Caco-2 (cell line): ENCODE data around the gene GCNT4. TPM values are rescaled to one million over a fixed set of nuclear protein-coding genes. Genes with fewer than 3 reads are reported as not detected.

Source experiments
- BruUV-seq: library from RNA; stranded (reverse); fragments of 400-500 nt; replicated peaks from 2 replicates; lab custom pipeline; 2021; lab: Mats Ljungman, UMichigan
- CTCF ChIA-PET: fragments of 300-600 bp; sonication (Branson Sonifier 250); formaldehyde crosslinking; loops from one replicate; lab custom pipeline; 2022; ENCODE audit warnings: antibody characterized with exemption; lab: Charles Lee
- POLR2A ChIA-PET: fragments of 300-600 bp; sonication (Branson Sonifier 250); formaldehyde crosslinking; loops from one replicate; lab custom pipeline; 2022; ENCODE audit warnings: antibody characterized with exemption; lab: Charles Lee
- DNase-seq, 2 experiments: peaks; one replicate each; pipeline versions ENCODE4 v3.0.0 to v3.0.0-alpha.2; 2020 to 2022
- H3K27me3 ChIP-seq: replicated peaks from 2 replicates; pipeline ENCODE4 v1.6.0; 2011; ENCODE audit warnings: low read length; ENCODE audit not compliant: control insufficient read depth, insufficient read depth
- H3K36me3 ChIP-seq: 2 replicates; pipeline ENCODE4 v1.5.1; 2011; ENCODE audit warnings: low read length; ENCODE audit not compliant: control insufficient read depth, insufficient read depth
- H3K4me1 ChIP-seq: fragments of 250-450 bp; sonication (Bioruptor Pico); 2 replicates; pipeline ENCODE4 v1.5.1; 2020; ENCODE audit warnings: mild to moderate bottlenecking
- H3K4me3 ChIP-seq: 2 replicates; pipeline ENCODE4 v1.5.1; 2011; ENCODE audit warnings: low read depth, mild to moderate bottlenecking, control low read depth, low read length
- H3K9me3 ChIP-seq: fragments of 250-450 bp; sonication (Bioruptor Pico); 2 replicates; pipeline ENCODE4 v1.5.1; 2020; ENCODE audit warnings: mild to moderate bottlenecking, moderate library complexity
- H3K27ac Mint-ChIP-seq: one replicate; pipeline ENCODE4 v1.8.0; 2022; ENCODE audit warnings: mixed read lengths; ENCODE audit not compliant: unreplicated experiment
- H3K27me3 Mint-ChIP-seq: one replicate; pipeline ENCODE4 v1.8.0; 2022; ENCODE audit warnings: mixed read lengths; ENCODE audit not compliant: insufficient read depth, unreplicated experiment
- H3K36me3 Mint-ChIP-seq: one replicate; pipeline ENCODE4 v1.8.0; 2022; ENCODE audit warnings: mild to moderate bottlenecking, mixed read lengths; ENCODE audit not compliant: insufficient read depth, unreplicated experiment
- H3K4me1 Mint-ChIP-seq: one replicate; pipeline ENCODE4 v1.8.0; 2022; ENCODE audit warnings: low read depth, mixed read lengths; ENCODE audit not compliant: unreplicated experiment
- H3K4me3 Mint-ChIP-seq: one replicate; pipeline ENCODE4 v1.8.0; 2022; ENCODE audit warnings: mild to moderate bottlenecking, moderate library complexity, mixed read lengths; ENCODE audit not compliant: unreplicated experiment
- H3K9me3 Mint-ChIP-seq: one replicate; pipeline ENCODE4 v1.8.0; 2022; ENCODE audit warnings: mixed read lengths; ENCODE audit not compliant: unreplicated experiment
- CTCF ChIP-seq, 2 experiments: fragments of 200-600 bp in 1 of 2; IDR thresholded peaks; 1 replicate in 1 of 2; 2 replicates in 1 of 2; pipeline versions ENCODE4 v1.5.1 to v1.8.0; 2011 to 2022; ENCODE audit warnings: antibody characterized with exemption in 1 of 2, control low read depth in 1 of 2, inconsistent platforms in 1 of 2, low read depth in 1 of 2, low read length in 1 of 2, mild to moderate bottlenecking in 1 of 2, moderate library complexity in 1 of 2; ENCODE audit not compliant: insufficient read depth in 1 of 2, severe bottlenecking in 1 of 2, unreplicated experiment in 1 of 2
- intact Hi-C: fragments of 100-400 bp; cut with micrococcal nuclease; formaldehyde crosslinking; loops from one replicate; pipeline ENCODE4 v1.10.0; 2022; ENCODE audit not compliant: unreplicated experiment
- total RNA-seq: library from RNA; stranded (reverse); gene quantifications from 2 replicates; pipeline ENCODE4 v1.2.3, GENCODE V29; 2022

Gene GCNT4
- total RNA-seq, 1 experiment from 2014 or later = 3.0 TPM

- peak overlapping the region; percentile 16 for H3K27ac Mint-ChIP-seq
- Histone ChIP-seq H3K4me1 (peaks cover 38% of the 10 kb centered on the region), H3K4me3 (no peak overlapping the region), H3K36me3 (no peaks in the 10 kb centered on the region), H3K9me3 (no peaks in the 10 kb centered on the region), H3K27me3 (no peaks in the 10 kb centered on the region; the same call in 1 of the 2 replicates)
- H3K36me3 Mint-ChIP-seq = peaks cover 9% of the 10 kb centered on the region
- peaks cover 40% of the 10 kb centered on the region for H3K4me1 Mint-ChIP-seq
- DNase-seq = peak; percentile 33 to 42
- POLR2A ChIA-PET = no interaction called here
- H3K4me3 Mint-ChIP-seq = peak overlapping the region; percentile 86
- CTCF ChIA-PET = interaction anchor here (0.6 to 1.1 kb wide), 5 partner anchors 16 to 286 kb away, joined by 3 to 4 read pairs (median 3); partner anchors contain the start of gene HMGCR
- H3K9me3 Mint-ChIP-seq = no peaks in the 10 kb centered on the region
- intact Hi-C loops = loop anchor here (5.0 to 10.0 kb wide), 3 partner anchors 117 to 287 kb away; partner anchors contain the start of genes ANKRD31 and HMGCR
- peak in 1 of 2 experiments; percentile 38 for TF ChIP-seq CTCF (IDR thresholded peaks at IDR 0.05; ENCODE audit: insufficient read depth in 1 of 2, low read depth in 1 of 2, low read length in 1 of 2, severe bottlenecking in 1 of 2, unreplicated experiment in 1 of 2)
- no peaks in the 10 kb centered on the region for H3K27me3 Mint-ChIP-seq
- no TSS peak for BruUV-seq
Observed at GRCh38 chr5:75050415-75050814, 1.9 kb downstream of the GCNT4 start.

DNA sequence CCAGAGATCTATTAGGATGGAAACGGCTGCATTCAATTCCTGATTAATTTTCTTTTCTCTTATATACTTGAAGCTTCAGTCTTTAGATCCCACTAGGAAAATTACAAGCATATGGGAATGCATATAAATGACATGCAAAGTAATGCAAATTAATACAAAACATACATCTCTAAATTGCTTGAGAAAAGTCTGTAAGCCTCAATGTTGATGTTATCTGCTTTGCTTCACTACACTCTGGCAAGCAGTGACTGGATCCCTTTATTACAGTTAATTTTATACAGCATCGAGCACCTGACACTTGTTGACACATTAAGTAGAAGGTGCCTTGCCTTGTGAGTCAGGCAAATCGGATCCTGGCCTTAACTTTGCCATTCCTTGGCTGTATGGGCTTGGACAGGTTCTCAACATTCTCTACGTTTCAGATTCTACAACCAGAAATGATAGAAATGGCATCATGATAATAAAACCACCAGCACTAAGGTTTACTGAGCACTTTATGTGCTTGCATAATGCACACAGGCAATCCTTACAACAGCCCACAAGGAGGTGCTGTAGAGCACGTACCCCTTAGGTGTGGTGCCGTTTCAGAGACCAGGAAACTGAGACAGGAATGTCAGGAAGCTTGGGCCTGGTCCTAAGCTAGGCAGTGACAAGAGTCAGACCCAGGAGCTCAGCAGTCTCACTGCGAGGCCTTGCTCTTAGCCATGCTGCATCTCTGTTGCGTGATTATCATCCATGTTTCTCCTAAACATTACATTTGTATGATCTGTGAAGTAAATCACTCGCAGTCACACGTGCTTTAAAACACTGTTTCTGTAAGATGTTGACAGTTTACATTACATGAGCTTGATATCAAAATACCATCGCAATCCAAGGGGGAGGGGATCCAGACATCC, 2.7 kb downstream of the GCNT4 start:
- DNase-seq = peak; percentile 63 to 74
- Histone ChIP-seq H3K4me1 (peaks cover 34% of the 10 kb centered on the region), H3K9me3 (no peaks in the 10 kb centered on the region), H3K27me3 (no peaks in the 10 kb centered on the region; the same call in 1 of the 2 replicates), H3K4me3 (no peak overlapping the region), H3K36me3 (no peaks in the 10 kb centered on the region)
- peak; percentile 62 to 63 for TF ChIP-seq CTCF (IDR thresholded peaks at IDR 0.05; ENCODE audit: insufficient read depth in 1 of 2, low read depth in 1 of 2, low read length in 1 of 2, severe bottlenecking in 1 of 2, unreplicated experiment in 1 of 2)
- ChIA-PET CTCF (interaction anchor here (0.6 to 1.1 kb wide), 3 partner anchors 125 to 287 kb away, joined by 3 read pairs; partner anchors contain the start of gene HMGCR), POLR2A (no interaction called here)
- no peak overlapping the region for H3K27ac Mint-ChIP-seq
- BruUV-seq = no TSS peak
- no peaks in the 10 kb centered on the region for H3K27me3 Mint-ChIP-seq
- H3K36me3 Mint-ChIP-seq = peaks cover 9% of the 10 kb centered on the region
- H3K9me3 Mint-ChIP-seq = no peaks in the 10 kb centered on the region
- intact Hi-C loops = loop anchor here (5.0 to 10.0 kb wide), 3 partner anchors 118 to 288 kb away; partner anchors contain the start of genes ANKRD31 and HMGCR
- H3K4me1 Mint-ChIP-seq = peaks cover 40% of the 10 kb centered on the region
- no peak overlapping the region for H3K4me3 Mint-ChIP-seq

DNA sequence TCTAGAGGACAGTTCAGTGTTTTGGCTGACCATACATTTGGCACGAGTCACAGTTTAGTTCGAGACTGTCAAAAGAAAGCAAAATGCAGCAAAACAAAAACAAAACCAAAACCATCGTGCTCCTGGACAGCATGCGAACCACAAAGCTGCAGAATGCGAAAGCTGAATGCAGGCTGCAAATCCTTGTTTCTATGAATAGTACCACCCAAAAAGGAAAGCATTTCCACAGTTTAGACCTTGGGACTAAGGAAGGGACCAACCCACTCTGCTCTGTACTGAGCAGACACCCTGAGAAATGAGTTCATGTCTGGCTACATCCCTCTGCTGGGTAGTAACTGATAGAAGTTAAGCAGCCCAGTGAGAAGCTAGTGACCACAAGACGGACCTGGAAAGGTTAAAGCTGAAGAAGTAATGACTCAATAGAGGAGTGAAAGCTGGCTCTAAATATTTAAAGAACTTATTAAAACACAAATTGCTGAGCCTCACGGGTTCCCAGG, 3.9 kb downstream of the GCNT4 start:
- H3K9me3 ChIP-seq = no peaks in the 10 kb centered on the region
- Mint-ChIP-seq H3K36me3 (peaks cover 9% of the 10 kb centered on the region), H3K27ac (no peak overlapping the region), H3K4me1 (peaks cover 40% of the 10 kb centered on the region), H3K27me3 (no peaks in the 10 kb centered on the region), H3K4me3 (no peak overlapping the region), H3K9me3 (no peaks in the 10 kb centered on the region)
- no peaks in the 10 kb centered on the region for H3K36me3 ChIP-seq
- ChIA-PET POLR2A (no interaction called here), CTCF (no interaction called here)
- H3K27me3 ChIP-seq = no peaks in the 10 kb centered on the region; the same call in 1 of the 2 replicates
- H3K4me1 ChIP-seq = peaks cover 32% of the 10 kb centered on the region
- no TSS peak for BruUV-seq
- H3K4me3 ChIP-seq = no peak overlapping the region
- intact Hi-C loops = no loop called here
- no peak for TF ChIP-seq CTCF (IDR thresholded peaks at IDR 0.05; ENCODE audit: insufficient read depth in 1 of 2, low read depth in 1 of 2, low read length in 1 of 2, severe bottlenecking in 1 of 2, unreplicated experiment in 1 of 2)
- DNase-seq = no peak
